Hepatocyte (in vitro differentiated cells): ENCODE results near the gene PSG6.
"Not testable (repeated sequence)": the region's sequence is repeated elsewhere in the genome, so short reads cannot be mapped to it uniquely, and the experiment has no call there.

ENCODE experiments used
- CTCF ChIP-seq: fragments of 200-600 bp; sonication (generic); IDR thresholded peaks from 2 replicates; pipeline ENCODE4 v1.5.1; 2016; ENCODE audit warnings: antibody characterized with exemption, mild to moderate bottlenecking; ENCODE audit not compliant: poor library complexity
- EZH2phosphoT487 ChIP-seq: fragments of 200-600 bp; sonication (generic); IDR thresholded peaks from one replicate; pipeline ENCODE4 v1.6.1; 2018; ENCODE audit warnings: antibody characterized with exemption, mild to moderate bottlenecking, low read depth, moderate library complexity; ENCODE audit not compliant: unreplicated experiment, severe bottlenecking

- TF ChIP-seq EZH2phosphoT487, CTCF: not testable (repeated sequence)
Measured at GRCh38 chr19:42882730-42883129, 35.0 kb downstream of the PSG6 start.
